WTC11 (cell line): ENCODE measurements around the gene GAB2. TPM values are rescaled to one million over a fixed set of nuclear protein-coding genes. Genes with fewer than 3 reads are reported as not detected.

Experiments
- total RNA-seq: library from RNA; stranded (reverse); gene quantifications from 3 replicates; pipeline ENCODE4 v1.2.3, GENCODE V29; 2021
- TF ChIP-seq, protein P1 (sequence below): sonication (generic); formaldehyde crosslinking; IDR thresholded peaks from 2 replicates; pipeline ENCODE4 v1.8.1; 2022; ENCODE audit warnings: mild to moderate bottlenecking, missing genetic modification reagents, moderate library complexity, borderline replicate concordance

The GAB2 gene
- total RNA-seq, 1 experiment from 2014 or later: 10.6 TPM

DNA sequence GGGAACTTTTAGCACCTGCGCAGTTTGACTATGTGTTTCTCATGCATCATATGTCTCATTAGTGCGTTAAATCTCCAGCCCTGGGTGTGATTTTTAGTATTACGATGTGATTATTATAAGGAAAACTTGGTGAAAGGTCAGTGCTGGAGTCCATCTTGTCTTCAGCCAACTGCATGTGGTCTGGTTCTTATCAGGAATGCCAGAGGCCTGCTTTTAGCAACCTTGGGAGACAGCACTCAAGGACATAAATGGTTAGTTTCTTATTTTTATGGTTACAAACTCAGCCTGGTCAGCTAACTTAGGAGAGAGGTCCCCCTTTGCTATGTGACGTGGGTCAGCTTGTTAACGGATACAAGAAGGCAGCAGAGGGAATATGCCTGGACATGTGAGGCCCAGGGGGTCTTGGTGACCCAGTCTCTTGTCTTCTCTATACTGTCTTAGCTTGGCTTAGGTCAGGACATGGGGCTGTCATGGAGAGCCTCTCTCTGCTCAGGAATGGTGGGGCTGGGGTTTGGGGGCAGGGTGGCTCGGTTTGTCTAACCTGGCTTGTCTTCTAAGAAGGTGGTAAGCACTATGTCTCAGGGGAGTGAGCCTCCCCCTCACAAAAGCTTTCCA, 250.7 kb downstream of the GAB2 start (continued):
- TF ChIP-seq, protein P1, sequence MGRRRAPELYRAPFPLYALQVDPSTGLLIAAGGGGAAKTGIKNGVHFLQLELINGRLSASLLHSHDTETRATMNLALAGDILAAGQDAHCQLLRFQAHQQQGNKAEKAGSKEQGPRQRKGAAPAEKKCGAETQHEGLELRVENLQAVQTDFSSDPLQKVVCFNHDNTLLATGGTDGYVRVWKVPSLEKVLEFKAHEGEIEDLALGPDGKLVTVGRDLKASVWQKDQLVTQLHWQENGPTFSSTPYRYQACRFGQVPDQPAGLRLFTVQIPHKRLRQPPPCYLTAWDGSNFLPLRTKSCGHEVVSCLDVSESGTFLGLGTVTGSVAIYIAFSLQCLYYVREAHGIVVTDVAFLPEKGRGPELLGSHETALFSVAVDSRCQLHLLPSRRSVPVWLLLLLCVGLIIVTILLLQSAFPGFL (CRISPR knock-in tag): no peak

Other genes starting within 250 kb of the GAB2 start
- 2.8 to 4.0 TPM (median 3.1 TPM) in 3 replicates for gene KCTD21, start 229.2 kb downstream of the GAB2 start, total RNA-seq
- gene USP35, start 228.9 kb downstream of the GAB2 start, total RNA-seq: 9.1 to 10.6 TPM (median 9.6 TPM) in 3 replicates
- 36.4 to 42.8 TPM (median 42.6 TPM) in 3 replicates for gene NARS2, start 157.0 kb upstream of the GAB2 start, total RNA-seq